Measurements from ENCODE around the gene HSBP1.
A peak's percentile ranks its signal among the peaks of the same experiment; 100 is the strongest.

The HSBP1 gene

DNA sequence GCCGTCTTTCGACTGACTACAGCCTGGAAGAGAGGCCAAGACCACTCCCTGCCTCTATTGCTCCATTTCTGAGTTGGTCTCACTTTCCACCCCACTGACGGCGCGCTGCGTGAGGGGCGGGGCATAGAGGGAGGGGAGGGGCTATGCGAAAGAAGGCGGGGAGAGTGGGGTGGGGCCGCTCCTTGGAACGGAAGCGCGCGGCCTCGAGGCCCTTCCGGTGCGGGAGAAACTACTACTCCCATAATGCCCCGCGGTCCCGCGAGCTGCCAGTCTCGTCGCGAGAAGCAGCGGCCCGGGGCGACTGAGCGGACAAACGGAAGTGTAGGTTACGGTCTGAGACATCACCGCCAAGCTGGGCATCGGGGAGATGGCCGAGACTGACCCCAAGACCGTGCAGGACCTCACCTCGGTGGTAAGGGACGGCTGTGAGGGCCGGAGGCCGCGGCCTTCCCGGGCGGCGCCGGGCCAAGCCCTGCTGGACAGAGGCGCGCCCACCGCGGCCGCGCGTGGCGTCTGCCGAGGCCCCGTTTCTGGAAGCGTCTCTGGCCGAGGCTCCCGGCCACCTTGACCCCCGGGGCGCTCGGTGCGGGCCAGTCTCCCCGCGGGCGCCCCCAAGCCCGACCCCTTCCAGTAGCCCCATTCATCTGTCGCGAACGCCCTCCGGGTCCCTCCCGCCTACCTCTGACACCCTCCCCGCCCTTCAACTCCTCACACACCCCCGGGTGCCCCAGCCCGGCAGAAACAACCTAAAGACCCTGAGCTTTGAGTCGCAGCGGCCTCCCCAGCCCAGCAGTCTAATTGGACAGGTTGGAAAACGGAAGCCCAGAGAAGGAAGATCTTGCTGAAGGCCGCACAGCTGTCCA, at the start of gene HSBP1:
TSS of gene HSBP1 (plus strand) at position 269 of the 863 bp plus-strand sequence. CDS start at position 368, 99 bp downstream.
- peak; percentile 97 for DNase-seq (ENCODE audit: low spot score)

GRCh38 chr16:83762141-83762991, 45.4 kb upstream of the HSBP1 start:
- DNase-seq (ENCODE audit: low spot score): no peak

DNA sequence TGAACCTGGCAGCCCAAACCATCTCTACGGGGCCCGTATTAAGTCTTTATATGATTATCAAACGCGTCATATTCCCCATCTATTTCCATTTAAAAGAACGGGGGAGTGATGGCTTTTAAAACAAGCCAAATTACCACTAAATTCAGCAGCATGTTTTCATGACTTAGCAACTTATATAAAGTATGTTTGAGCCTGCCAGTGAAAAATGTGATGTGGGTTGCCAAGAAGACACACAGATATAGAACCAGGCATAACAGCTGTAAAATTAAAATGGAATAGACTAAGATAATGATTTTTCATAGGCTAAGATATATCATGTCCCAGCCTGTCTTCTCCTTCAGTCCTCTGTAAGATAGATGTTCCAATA, 44.8 kb upstream of the HSBP1 start:
- DNase-seq (ENCODE audit: low spot score): no peak

GRCh38 chr16:83768986-83769385, 38.8 kb upstream of the HSBP1 start:
- no peak for DNase-seq (ENCODE audit: low spot score)

DNA sequence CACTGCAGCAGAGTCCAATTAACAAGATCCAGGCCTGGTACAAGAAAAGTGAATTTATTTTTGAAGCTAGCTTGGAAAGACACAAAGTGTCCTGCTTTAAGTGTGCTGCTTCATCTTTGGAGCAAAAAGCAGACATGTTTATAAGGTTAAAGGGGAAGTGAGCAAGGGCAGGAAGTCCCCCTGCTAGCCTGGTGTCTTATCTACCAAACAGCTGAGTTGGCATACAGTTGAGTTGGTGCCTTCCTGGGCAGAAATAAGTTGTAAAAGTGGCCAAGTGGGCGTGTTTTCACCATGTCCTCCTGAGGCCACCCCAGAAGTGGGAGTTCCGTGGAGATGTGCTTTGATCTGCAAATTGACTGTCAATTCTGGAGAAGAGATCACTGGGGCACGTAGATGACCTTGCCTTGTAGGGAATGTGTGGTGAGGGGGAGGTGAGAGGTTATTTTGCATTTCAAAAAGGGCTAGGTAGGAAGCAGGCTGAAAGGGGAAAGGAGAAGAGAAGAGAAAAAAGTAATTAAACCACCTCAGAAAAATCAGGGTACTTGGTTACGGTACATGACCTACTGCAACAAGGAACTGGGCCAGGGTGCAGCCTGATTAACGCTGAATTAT, 38.3 kb upstream of the HSBP1 start:
- DNase-seq (ENCODE audit: low spot score): no peak

DNA sequence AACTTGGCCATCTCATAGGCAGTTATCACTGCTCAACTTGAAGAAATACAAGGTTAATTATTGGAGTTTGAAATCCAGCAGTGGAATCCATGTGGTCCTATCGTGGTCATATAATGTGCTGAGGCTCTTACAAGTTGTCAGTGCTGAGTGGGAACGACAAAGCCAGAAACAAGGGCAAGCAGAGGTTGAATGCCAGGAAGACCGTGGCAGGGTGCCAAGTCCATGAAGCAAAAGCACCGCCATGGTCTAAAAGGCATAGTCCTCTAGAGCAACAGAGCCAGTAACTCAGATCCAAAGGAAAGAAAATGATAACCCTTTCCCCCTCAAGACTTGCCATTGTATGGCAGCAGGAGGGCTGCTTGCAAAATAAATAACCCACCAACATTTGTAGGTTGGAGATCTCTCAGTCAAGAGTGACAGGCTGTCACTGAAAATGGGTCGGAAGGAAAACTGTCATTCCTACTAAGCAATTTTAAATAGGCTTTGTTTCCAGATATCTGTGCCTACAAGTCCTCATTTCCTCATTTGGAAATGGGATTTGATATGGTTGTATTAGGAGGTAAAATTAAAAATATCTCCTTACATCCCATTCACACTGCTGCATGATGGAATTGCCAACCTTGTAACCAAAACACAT, 36.4 kb upstream of the HSBP1 start:
- no peak for DNase-seq (ENCODE audit: low spot score)

DNA sequence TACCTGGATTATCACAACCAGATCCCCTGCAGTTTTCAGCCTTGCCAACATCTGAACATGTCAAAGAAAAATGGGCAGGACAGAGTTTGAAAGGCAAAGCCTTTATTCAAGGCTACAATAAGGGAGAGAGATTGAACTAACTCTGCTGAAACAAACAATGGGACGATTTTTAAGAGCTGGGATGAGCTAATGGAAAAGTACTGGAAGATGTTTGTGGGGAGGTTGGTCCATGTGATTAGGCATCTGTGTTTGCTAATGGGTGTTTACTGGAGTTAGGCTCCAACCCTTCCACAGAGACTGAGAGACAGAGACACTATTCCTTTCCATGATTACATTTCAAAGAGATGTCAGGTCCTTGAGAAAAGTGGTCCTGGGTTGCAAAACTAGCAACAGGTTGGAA, 35.0 kb upstream of the HSBP1 start:
- no peak for DNase-seq (ENCODE audit: low spot score)

- no peak for DNase-seq (ENCODE audit: low spot score)
Measured at GRCh38 chr16:83774066-83774465, 33.7 kb upstream of the HSBP1 start.

- DNase-seq (ENCODE audit: low spot score): no peak
Measured at GRCh38 chr16:83776944-83777343, 30.8 kb upstream of the HSBP1 start.

- peak; percentile 58 for DNase-seq (ENCODE audit: low spot score)
Measured at GRCh38 chr16:83779886-83780285, 27.9 kb upstream of the HSBP1 start.

- no peak for DNase-seq (ENCODE audit: low spot score)
Measured at GRCh38 chr16:83785455-83785854, 22.3 kb upstream of the HSBP1 start.

DNA sequence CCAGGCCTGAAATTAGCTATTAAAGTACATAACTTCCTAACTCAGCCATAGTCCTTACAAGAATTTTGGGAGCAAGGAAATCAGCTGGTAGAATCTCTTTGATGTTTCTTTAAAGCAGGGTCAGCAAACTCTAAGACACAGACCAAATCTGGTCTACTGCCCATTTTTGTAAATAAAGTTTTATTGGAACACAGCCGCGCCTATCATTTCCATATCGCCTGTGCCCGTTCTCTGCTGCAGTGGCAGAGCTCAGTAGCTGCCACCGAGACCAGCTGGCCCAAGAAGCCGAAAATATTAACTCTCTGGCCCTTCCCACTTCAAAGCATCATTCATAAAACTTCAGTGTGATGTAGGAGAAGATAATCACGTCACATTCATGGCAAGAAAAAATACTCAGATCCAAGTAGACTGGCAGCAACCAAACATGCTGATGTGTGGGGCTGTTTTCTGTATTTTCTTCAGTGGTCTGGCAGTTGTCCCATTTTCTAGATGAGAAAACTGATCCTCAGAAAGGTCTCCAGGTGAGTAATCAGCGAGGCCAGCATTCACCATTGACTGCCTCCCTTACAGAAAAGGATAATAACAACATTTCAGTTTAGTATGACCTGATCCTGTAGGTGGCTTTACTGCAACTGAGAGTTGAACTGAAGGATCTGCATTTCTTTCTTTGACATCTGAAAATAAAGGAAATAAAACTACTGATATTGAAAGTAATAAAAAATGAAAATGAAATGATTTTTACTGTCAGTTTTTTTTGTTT, 18.0 kb upstream of the HSBP1 start:
- no peak for DNase-seq (ENCODE audit: low spot score)

DNA sequence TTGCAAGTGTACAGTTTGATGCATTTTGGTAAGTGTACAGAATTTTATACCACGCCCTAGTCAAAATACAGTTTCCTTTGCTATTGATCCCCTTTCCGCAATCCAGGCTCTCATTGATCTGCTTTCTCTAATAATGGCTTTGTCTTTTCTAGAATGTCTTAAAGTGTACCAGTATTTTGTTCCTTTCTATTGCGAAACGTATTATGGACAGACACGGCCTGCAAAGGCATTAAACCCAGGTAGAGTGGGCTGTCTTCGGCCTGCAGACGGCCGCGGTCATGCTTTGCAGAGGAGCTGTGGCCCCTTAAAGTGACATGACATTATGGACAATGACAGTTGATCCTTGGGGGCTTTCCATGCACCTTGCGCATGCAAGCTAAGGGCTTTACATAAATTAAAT, 15.9 kb upstream of the HSBP1 start:
- no peak for DNase-seq (ENCODE audit: low spot score)

DNA sequence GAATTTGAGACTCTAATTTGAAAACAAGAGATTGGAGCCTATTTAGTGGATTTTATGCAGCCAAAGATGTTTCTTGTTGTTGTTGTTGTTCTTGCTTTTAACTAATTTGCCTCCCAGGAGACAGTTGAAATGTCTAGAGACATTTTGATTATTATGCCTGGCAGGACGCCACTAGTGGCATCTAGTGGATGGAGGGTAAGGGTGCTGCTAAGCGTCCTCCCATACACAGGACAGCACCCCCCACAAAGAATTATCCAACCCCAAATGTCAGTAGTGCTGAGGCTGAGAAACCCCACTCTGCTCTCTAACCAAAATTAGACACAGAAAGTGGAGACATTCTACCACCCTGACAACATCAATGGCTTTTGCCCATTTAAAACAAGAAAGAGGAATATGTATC, 15.4 kb upstream of the HSBP1 start:
- DNase-seq (ENCODE audit: low spot score): no peak

DNA sequence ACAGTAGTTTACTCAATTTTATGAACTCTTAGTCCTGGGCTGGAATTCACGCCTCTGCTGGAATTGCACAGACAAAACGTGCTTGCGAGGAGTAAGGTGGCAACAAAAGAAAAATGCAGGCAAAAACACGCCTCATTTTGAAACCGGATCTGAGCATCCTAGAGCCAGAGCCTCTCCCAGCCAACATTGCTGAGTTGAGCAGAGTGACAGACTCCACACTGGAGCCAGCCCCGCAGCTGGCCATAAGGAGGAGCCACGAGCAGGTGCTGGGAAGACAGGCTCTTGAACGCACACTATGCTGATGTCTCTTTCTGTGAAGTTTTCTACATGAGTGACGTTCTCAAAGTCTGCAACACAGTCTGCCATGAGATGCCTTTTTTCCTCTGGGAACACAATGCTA, 14.6 kb upstream of the HSBP1 start:
- no peak for DNase-seq (ENCODE audit: low spot score)

- DNase-seq (ENCODE audit: low spot score): no peak
Measured at GRCh38 chr16:83794860-83795554, 12.8 kb upstream of the HSBP1 start.

- DNase-seq (ENCODE audit: low spot score): no peak
Measured at GRCh38 chr16:83797013-83797412, 10.8 kb upstream of the HSBP1 start.

GRCh38 chr16:83799336-83799735, 8.4 kb upstream of the HSBP1 start:
- no peak for DNase-seq (ENCODE audit: low spot score)

GRCh38 chr16:83802135-83802534, 5.6 kb upstream of the HSBP1 start:
- peak; percentile 88 for DNase-seq (ENCODE audit: low spot score)

DNA sequence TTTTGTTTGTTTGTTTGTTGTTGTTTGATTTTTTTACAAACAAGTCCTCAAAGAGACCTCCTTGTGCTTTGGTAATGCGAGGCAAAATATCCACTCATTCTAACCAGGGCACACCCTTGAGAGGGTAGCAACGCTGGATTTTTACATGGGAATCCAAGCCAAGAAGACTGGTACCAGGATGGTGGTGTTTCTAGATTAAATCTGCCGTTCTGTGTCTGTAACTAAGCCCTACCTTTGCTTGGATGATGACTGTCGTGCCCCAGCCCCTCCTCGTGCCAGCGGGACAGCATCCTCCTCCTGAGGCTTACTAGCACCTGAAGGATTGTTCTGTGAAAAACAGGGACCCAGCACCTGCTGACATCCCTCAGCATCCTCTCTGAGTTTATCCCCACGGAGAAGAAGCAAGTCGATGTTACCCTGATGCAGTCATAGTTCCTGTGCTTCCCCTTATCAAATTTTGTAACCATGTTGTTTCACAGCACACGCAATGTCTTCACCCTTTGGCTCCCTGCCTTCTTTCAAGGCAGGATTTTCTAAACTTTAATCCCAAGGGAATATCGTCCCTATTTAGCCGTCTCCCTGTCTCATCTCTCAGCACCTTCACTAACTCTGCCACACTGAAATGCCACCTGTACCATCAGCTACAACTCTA, 5.1 kb upstream of the HSBP1 start:
- peak; percentile 13 for DNase-seq (ENCODE audit: low spot score)
